ENCODE results near the gene PSORS1C2.

Gene PSORS1C2

DNA sequence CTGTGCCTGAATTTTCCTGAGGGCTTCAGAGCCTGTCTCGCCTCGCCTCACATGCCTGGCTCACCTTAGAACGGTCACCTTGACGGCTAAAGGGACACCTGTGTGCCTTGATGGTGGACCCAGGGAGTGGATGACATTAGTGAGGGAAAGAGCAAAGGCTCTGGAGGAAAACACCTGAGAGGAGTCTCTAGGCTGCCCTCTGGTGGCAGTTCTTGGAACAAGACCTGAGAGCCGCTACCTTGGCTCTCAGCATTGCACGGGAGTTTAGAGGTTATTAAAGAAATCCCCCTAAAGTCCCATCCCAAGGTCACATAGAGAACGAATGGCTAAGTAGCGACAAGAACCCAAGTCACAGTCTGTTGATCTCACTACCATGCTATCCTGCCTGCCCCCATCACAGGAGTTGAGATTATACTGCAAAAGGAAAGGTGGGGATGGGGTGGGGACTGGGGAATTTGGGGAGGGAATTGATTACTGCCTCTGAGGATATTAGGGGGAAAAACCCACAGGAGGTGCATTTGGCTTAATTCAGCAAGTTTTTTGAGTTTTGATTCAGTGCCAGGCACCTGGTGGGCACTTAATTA is 10.7 kb downstream of the PSORS1C2 start:
- in situ Hi-C loops (cut with HindIII; ENCODE audit: low sequenced_read_pairs), result no loop called here
- peak; percentile 92 for TF ChIP-seq CTCF (IDR thresholded peaks at IDR 0.05; ENCODE audit: low read depth, low read length)
- peak; percentile 35 for DNase-seq (ENCODE audit: low read depth, low spot score)
- no peak overlapping the region for H3K4me3 ChIP-seq (ENCODE audit: low read depth, low read length)

GRCh38 chr6:31126396-31127175 is 12.3 kb downstream of the PSORS1C2 start:
- in situ Hi-C loops (cut with HindIII; ENCODE audit: low sequenced_read_pairs), result no loop called here
- H3K4me3 ChIP-seq (ENCODE audit: low read depth, low read length), result no peak overlapping the region
- TF ChIP-seq CTCF (IDR thresholded peaks at IDR 0.05; ENCODE audit: low read depth, low read length), result no peak
- DNase-seq (ENCODE audit: low read depth, low spot score), result no peak

- no peak overlapping the region for H3K4me3 ChIP-seq (ENCODE audit: low read depth, low read length)
Measured at GRCh38 chr6:31125586-31126363, 13.1 kb downstream of the PSORS1C2 start.

GRCh38 chr6:31125162-31125561 is 13.7 kb downstream of the PSORS1C2 start:
- in situ Hi-C loops (cut with HindIII; ENCODE audit: low sequenced_read_pairs), result no loop called here
- no peak overlapping the region for H3K4me3 ChIP-seq (ENCODE audit: low read depth, low read length)
- no peak for TF ChIP-seq CTCF (IDR thresholded peaks at IDR 0.05; ENCODE audit: low read depth, low read length)
- DNase-seq (ENCODE audit: low read depth, low spot score), result peak; percentile 38

More at GRCh38 chr6:31125586-31126363, 13.1 kb downstream of the PSORS1C2 start:
- in situ Hi-C loops (cut with HindIII; ENCODE audit: low sequenced_read_pairs), result no loop called here
- no peak for TF ChIP-seq CTCF (IDR thresholded peaks at IDR 0.05; ENCODE audit: low read depth, low read length)
- DNase-seq (ENCODE audit: low read depth, low spot score), result peak; percentile 8

DNA sequence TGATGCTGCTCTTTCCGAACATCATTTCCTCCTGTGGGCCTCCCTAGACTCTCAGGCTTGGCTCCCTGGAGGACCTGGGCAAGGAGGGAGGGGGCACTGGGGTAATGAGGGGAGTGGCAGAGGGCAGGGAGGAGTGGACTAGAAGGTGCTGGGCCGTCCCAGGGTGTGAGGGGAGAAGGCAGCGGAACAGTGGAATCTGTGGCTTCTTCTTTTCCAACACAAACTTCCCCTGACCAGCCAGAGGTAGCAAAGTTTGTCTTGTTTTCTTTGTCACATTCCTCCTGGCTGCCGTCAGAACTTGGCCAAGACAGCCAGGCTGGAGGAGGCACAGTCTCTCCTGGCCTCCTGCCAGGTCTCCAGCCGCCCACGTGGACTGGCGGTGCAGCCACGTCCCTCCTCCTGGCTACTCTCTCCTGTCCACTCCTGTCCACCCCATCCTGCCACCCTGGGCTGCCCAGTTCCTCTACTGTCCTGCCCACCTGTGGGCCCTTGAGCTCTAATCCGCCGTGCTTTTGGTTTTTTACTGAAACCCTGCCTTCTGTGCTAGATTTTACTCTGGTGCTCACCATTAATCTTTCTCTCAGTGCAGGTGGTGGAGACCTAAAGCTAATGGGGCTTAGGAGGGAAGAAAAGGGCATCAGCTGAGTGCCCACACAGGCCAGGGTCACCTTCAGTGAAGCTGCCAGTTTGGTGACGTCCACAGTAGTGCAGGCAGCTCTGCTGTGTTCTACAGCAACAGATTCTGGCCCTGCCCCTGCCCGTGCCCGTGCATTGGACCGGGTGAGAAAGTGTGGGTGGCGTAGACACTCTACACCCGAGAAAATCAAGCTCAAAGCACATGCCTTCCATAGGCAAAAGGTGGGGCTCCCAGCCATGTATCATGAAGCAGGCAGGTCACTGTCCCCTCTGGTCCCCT is 15.8 kb downstream of the PSORS1C2 start:
- in situ Hi-C loops (cut with HindIII; ENCODE audit: low sequenced_read_pairs), result no loop called here
- TF ChIP-seq CTCF (IDR thresholded peaks at IDR 0.05; ENCODE audit: low read depth, low read length), result no peak
- peak; percentile 71 for DNase-seq (ENCODE audit: low read depth, low spot score)
- H3K4me3 ChIP-seq (ENCODE audit: low read depth, low read length), result no peak overlapping the region

All from astrocyte of the spinal cord (primary cell).